Hepatocyte (in vitro differentiated cells): ENCODE data around the gene TMEFF2. TPM values are rescaled to one million over a fixed set of nuclear protein-coding genes. Genes with fewer than 3 reads are reported as not detected.

ENCODE experiments used
- DNase-seq: peaks from one replicate; pipeline ENCODE4 v3.0.0-alpha.2; 2016; ENCODE audit warnings: low spot score
- H2AFZ ChIP-seq: fragments of 200-600 bp; sonication (generic); 2 replicates; pipeline ENCODE4 v1.6.0; 2016; ENCODE audit warnings: antibody characterized with exemption, mild to moderate bottlenecking
- H3K27ac ChIP-seq: fragments of 200-600 bp; sonication (generic); 2 replicates; pipeline ENCODE4 v1.5.1; 2016; ENCODE audit warnings: mild to moderate bottlenecking
- H3K27me3 ChIP-seq: fragments of 200-600 bp; sonication (generic); 2 replicates; pipeline ENCODE4 v1.6.1; 2016
- H3K36me3 ChIP-seq: fragments of 200-600 bp; sonication (generic); replicated peaks from 2 replicates; pipeline ENCODE4 v1.5.1; 2016; ENCODE audit warnings: low read depth; ENCODE audit not compliant: insufficient read depth
- H3K4me1 ChIP-seq: fragments of 200-600 bp; sonication (generic); 2 replicates; pipeline ENCODE4 v1.5.1; 2016; ENCODE audit warnings: mild to moderate bottlenecking, moderate library complexity; ENCODE audit not compliant: insufficient read depth
- H3K4me2 ChIP-seq: fragments of 200-600 bp; sonication (generic); 2 replicates; pipeline ENCODE4 v1.6.0; 2016
- H3K4me3 ChIP-seq: fragments of 200-600 bp; sonication (generic); 2 replicates; pipeline ENCODE4 v1.5.1; 2016; ENCODE audit warnings: mild to moderate bottlenecking
- H3K79me2 ChIP-seq: fragments of 200-600 bp; sonication (generic); 2 replicates; pipeline ENCODE4 v1.6.0; 2017; ENCODE audit warnings: mild to moderate bottlenecking
- H3K9me2 ChIP-seq: fragments of 200-600 bp; sonication (generic); replicated peaks from 2 replicates; pipeline ENCODE4 v1.6.0; 2017; ENCODE audit warnings: mild to moderate bottlenecking; ENCODE audit not compliant: insufficient read depth
- H3K9me3 ChIP-seq: fragments of 200-600 bp; sonication (generic); 2 replicates; pipeline ENCODE4 v1.5.1; 2016; ENCODE audit warnings: low read depth, mild to moderate bottlenecking
- H4K20me1 ChIP-seq: fragments of 200-600 bp; sonication (generic); 2 replicates; pipeline ENCODE4 v1.6.0; 2016; ENCODE audit warnings: mild to moderate bottlenecking; ENCODE audit not compliant: insufficient read depth, poor library complexity, severe bottlenecking
- CTCF ChIP-seq: fragments of 200-600 bp; sonication (generic); IDR thresholded peaks from 2 replicates; pipeline ENCODE4 v1.5.1; 2016; ENCODE audit warnings: antibody characterized with exemption, mild to moderate bottlenecking; ENCODE audit not compliant: poor library complexity
- EZH2 ChIP-seq: fragments of 200-600 bp; sonication (generic); IDR thresholded peaks from 2 replicates; pipeline ENCODE4 v1.6.1; 2016; ENCODE audit warnings: antibody characterized with exemption, mild to moderate bottlenecking, borderline replicate concordance
- EZH2phosphoT487 ChIP-seq: fragments of 200-600 bp; sonication (generic); IDR thresholded peaks from one replicate; pipeline ENCODE4 v1.6.1; 2018; ENCODE audit warnings: antibody characterized with exemption, mild to moderate bottlenecking, low read depth, moderate library complexity; ENCODE audit not compliant: unreplicated experiment, severe bottlenecking
- WGBS: methylation state at CpG from one replicate; pipeline ENCODE4 v1.1.6; 2016; ENCODE audit warnings: low lambda C conversion rate; ENCODE audit errors: missing lambda C conversion rate; 5-methylcytosine and 5-hydroxymethylcytosine counted together
- polyA plus RNA-seq: library from polyadenylated mRNA; unstranded; fragments of >200 nt; fragmentation: Nextera tagmentation; extraction: Ambion mirVana; gene quantifications from 2 replicates; pipeline ENCODE4 v1.2.1, GENCODE V29; 2016
- total RNA-seq: library from RNA; depleted of rRNA; stranded (reverse); fragments of >200 nt; gene quantifications from 2 replicates; pipeline ENCODE4 v1.2.3, GENCODE V29; 2014

TMEFF2 gene
- total and polyA plus RNA-seq, 2 experiments from 2014 or later = 0.43 to 1.8 TPM

DNA sequence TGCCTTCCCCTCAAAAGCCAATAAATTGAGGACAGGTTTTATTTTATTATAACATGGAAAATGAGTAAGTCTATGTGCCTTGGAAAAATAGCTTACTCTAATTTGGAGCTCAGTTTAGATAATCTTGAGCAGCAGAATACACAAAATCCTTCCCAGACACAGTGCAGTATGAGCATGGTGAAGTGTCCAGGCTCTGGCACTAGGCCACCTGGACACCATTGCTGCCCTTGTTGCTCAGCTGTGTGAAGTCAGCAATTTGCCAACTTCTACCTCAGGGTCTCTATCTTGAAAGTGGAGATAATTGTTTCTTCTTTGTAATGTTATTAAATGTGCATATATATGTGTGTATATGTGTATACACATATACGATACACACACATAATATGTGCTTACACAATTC, 242.9 kb downstream of the TMEFF2 start:
- Histone ChIP-seq H3K27me3 (no peaks in the 10 kb centered on the region), H2AFZ (no peak overlapping the region), H4K20me1 (no peaks in the 10 kb centered on the region), H3K9me3 (no peaks in the 10 kb centered on the region), H3K9me2 (no peaks in the 10 kb centered on the region), H3K4me2 (no peak overlapping the region), H3K27ac (no peak overlapping the region), H3K4me1 (no peaks in the 10 kb centered on the region), H3K36me3 (no peaks in the 10 kb centered on the region), H3K79me2 (no peaks in the 10 kb centered on the region), H3K4me3 (no peak overlapping the region)
- no peak for TF ChIP-seq CTCF
- no peak for TF ChIP-seq EZH2phosphoT487
- no peak for TF ChIP-seq EZH2
- WGBS = 97% methylated on average over 1 of the region's 1 CpG
- no peak for DNase-seq

GRCh38 chr2:191951376-191951775, 243.4 kb downstream of the TMEFF2 start:
- Histone ChIP-seq H3K9me2 (no peaks in the 10 kb centered on the region), H3K79me2 (no peaks in the 10 kb centered on the region), H3K9me3 (no peaks in the 10 kb centered on the region), H3K27me3 (no peaks in the 10 kb centered on the region), H3K27ac (no peak overlapping the region), H3K4me2 (no peak overlapping the region), H3K36me3 (no peaks in the 10 kb centered on the region), H2AFZ (no peak overlapping the region), H3K4me3 (no peak overlapping the region), H3K4me1 (no peaks in the 10 kb centered on the region), H4K20me1 (no peaks in the 10 kb centered on the region)
- TF ChIP-seq EZH2 = no peak
- TF ChIP-seq CTCF = no peak
- no peak for TF ChIP-seq EZH2phosphoT487
- WGBS = 92% methylated on average over 1 of the region's 1 CpG
- no peak for DNase-seq

GRCh38 chr2:191950132-191950874, 244.4 kb downstream of the TMEFF2 start:
- Histone ChIP-seq H4K20me1 (no peaks in the 10 kb centered on the region), H3K9me2 (no peaks in the 10 kb centered on the region), H3K9me3 (no peaks in the 10 kb centered on the region), H3K79me2 (no peaks in the 10 kb centered on the region), H2AFZ (no peak overlapping the region), H3K4me2 (no peak overlapping the region), H3K27ac (no peak overlapping the region), H3K4me1 (no peaks in the 10 kb centered on the region), H3K4me3 (no peak overlapping the region), H3K27me3 (no peaks in the 10 kb centered on the region), H3K36me3 (no peaks in the 10 kb centered on the region)
- TF ChIP-seq EZH2phosphoT487 (no peak), EZH2 (no peak), CTCF (no peak)
- no peak for DNase-seq
- WGBS = 89% methylated on average over 3 of the region's 3 CpGs
